Right forelimb (tissue), 1 donor: ENCODE data around the gene IL22.
"Not testable (repeated sequence)": the region's sequence is repeated elsewhere in the genome, so short reads cannot be mapped to it uniquely, and the experiment has no call there.

Experiments
- DNase-seq: peaks from one replicate; pipeline ENCODE4 v3.0.0-alpha.2; 2018

IL22 gene

DNA sequence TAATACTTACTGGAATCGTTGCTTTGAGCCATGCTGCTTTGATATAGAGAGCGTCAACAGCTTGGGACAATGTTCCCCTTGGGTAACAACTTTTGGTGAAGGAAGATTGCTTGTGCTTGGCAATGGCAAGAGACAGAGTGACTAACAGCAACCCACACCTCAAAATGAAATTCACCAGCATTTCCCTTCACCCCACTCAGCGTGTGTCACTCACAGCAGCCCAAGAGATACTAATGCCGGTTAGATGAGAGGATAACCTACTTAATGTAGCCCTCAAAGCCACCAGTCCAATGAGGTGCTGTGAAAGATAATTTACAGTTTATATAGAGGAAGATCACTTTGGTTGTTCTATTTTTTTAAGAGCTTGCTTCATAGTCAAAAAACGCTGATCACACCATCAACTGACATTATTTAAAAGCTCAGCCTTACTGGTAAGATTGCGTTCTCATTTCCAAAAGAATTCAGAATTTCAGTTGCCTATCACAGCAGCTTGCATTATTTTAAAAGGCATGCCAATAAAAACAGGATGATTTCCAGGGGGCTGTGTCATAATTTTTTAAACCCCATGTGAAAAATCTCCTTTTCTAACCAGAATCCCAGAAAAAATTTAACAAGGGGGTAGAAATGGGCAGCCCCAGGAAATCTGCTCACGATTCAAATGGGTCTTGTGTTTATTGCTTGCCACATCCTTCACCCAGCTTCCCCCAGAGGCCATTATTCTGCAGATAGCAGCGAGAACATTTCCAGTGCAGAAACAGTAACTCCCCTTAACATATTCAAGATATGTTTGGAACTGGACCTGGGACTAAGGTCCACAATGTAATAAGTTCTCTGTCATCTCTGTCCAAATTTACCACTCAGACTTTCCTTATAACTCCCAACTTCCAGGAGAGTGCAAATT is 27.6 kb downstream of the IL22 start, which contains the start of gene IL26:
Gene IL26 (minus strand): TSS at position 235 of the 901 bp plus-strand sequence. CDS start 54 bp downstream, at position 181.
- DNase-seq = no peak

GRCh38 chr12:68224613-68225285 is 28.7 kb downstream of the IL22 start:
- no peak for DNase-seq

- peak; percentile 83 for DNase-seq
These were observed 30.2 kb downstream of the IL22 start for GRCh38 chr12:68223067-68223747.

DNA sequence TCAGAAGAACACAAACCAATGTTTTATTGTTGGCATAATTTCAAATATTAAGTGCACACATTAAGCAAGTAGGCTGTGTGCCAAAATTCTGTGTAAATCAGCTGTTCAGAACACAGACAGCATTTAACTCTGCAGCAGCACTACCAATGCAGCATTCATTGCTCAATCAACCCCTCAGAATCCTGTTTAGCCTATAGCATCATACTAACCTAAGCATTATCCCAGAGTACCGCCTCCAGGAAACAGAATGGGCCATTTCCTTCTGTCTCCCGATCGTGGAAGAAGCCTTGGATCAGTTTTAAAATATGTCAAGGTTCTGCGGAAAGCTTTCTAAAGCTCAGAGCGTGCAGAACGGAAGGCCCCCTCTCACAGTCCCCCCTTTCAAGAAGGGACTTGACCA is 31.1 kb downstream of the IL22 start:
- no peak for DNase-seq

DNA sequence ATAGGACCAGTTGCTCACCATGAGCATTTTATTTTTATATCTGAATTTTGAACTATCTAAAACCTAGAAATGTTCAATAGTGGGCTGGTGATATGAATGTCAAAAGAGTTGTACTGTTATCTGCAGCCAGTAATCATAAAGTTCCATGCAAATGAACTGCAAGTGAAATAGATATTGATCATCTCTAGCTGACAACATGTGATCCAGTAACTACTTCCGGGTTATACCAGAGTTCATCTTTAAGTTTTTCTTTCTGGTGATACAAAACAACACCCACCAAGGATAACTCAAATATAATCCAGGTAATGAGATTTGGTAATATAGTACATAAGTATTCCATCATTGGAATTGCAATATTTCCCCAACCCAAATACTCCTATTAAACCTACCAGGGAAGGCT is 31.9 kb downstream of the IL22 start:
- DNase-seq = no peak

DNA sequence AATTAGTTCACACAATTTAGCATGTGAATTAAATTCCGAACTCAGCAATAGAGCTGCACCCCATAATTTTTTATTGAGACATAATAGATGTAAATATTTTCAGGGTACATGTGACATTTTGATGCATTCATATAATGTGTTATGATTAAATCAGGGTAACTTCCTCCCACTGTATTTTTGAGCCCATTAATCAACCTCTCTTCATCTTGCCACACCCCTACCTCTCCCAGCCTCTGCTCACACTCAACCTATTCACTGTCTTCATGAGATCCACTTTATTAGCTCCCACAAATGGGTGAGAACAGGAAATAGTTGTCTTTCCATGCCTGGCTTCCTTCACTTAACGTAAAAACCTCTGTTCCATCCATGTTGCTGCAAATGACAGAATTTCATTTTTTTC is 42.5 kb downstream of the IL22 start:
- DNase-seq = no peak

DNA sequence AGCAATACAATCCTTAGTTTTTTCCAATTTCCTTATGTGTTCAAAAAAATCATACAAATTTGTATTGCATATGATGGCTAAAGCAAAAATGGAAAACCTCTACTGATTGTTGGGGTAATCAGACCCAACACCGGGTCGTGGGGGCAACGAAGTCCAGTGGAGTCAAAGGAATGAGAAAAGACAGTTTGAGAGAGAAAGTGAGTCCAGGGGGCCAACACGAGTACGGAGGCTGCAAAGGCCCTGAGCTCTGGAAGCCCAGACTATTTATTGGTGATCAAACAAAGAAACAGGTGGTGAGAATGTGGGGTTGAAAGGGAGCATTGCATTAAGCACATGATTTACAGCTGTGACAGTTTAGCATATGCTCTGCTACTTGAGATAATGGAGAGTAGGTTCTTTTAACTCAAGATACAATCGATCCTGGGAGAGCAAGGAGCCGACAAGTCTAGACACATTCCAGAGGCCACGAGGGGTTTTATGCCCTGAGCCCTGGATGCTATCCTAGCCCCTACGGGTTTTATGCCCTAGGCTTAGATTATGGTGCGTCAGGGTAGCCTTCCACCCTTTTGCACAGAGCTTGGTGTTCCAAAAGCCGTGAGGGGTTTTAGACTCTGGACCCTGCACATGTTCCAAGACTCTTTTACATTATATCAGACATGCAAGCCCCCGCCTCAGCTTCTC is 44.2 kb downstream of the IL22 start:
- not testable (repeated sequence) for DNase-seq

- no peak for DNase-seq
These were observed 46.1 kb downstream of the IL22 start for GRCh38 chr12:68207276-68207675.

DNA sequence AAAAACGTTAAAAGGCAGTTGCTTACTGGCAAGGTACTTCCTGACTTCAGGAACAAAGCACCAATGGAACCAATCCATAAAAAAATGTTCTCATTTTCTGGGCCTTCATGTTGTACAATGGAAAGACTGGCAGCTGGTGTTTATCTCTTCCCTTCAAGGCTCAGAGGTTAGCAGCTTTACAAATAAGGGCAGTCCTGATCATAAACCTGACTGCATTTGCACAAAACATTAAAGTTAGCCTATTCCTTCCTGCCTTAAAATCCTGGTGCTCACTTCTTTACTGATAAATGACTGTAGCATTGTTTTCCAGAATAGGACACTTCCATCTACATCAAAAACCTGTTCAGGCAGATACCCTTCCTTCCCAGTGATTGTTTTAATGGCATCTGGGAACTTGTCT is 47.0 kb downstream of the IL22 start:
- DNase-seq = no peak

DNA sequence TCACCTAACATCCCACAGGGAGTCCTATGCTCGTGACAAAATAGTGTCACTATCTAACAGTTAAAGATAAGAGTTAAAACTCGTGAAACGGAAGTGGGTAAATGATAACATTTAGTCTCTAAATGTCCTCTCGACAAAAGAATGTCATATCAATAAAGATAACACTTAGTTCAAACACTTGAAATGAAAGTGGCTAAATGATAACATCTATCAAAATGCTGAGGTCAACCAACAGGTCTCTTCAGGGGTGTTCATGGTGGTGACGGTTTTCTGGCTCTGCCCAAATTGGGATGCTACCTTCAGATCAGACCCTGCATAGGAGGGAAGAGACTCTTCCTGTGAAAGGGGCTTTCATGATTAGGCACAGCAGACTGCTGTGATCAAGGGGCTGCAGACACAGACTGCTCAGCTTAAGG is 49.9 kb downstream of the IL22 start:
- no peak for DNase-seq

DNA sequence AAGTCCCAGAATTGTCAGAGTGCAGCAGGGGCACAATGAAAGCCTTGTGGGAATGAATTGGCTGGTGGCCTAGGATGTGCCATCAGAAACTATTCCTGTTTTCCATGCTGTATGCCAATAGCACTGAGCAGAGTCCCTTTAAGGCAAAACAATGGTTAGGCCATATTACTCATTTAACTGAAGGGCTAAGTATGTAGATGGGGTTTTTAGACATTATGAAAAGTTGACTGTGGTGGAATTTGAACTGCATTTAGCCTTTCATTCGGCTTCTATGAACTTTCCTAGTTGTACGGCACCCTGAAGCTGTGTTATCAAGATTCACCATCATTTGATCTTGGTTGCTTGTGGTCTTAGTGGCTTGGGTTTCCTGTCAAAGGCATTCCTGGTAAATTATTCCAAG is 52.5 kb downstream of the IL22 start:
- no peak for DNase-seq

DNA sequence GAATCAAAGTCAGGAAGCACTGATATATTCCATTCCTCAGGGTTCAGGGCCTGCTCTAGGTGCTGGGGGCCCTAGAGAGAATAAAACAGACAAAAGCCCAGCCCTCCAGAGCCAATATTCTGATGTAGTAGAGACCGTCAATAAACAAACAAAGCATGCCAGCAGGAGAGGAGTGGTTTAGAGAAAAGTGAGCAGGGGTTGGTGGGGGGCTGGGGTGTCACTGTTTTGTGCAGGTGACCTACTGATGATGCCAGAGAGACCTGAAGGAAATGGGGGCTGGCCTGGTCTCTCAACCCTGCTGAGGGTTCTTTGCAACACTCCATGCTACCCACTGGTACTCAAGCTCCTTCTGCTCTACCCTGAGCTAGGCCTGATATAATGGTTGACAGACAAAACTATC is 54.3 kb downstream of the IL22 start:
- no peak for DNase-seq

DNA sequence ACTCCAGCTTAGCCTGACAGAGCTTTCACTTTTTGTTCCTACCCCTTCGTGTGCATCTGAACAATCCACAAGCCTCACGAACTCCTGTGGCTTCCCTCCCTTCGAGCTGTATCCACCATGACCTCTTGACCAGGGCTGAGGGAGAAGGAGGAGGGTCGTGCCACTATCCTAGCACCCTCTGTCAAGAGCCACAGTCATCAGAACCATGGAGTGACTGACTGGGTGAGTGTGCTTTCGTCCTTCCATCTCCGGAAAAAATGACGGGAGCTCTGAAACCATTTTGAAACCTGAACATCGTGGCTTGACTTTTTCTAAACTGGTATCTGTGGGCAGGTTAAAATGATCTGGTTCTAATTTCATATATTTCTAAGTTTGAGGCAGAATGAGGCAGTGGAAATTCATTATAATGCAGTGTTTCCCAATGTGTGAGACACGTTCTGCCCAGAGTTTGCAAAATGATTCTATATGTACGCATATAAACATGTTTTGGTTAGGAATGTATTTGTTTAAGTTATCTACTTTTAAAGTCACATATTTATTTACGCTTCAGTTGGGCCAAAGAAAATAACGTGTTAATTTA is 54.8 kb downstream of the IL22 start:
- no peak for DNase-seq
